GM19193 (cell line): Measurements from ENCODE around the gene TRPM4.

Source experiments
- POLR2A ChIP-seq: IDR thresholded peaks from 4 replicates; pipeline ENCODE4 v1.6.1; 2011; ENCODE audit not compliant: insufficient read depth, insufficient read length; ENCODE audit errors: extremely low read depth

Gene TRPM4

DNA sequence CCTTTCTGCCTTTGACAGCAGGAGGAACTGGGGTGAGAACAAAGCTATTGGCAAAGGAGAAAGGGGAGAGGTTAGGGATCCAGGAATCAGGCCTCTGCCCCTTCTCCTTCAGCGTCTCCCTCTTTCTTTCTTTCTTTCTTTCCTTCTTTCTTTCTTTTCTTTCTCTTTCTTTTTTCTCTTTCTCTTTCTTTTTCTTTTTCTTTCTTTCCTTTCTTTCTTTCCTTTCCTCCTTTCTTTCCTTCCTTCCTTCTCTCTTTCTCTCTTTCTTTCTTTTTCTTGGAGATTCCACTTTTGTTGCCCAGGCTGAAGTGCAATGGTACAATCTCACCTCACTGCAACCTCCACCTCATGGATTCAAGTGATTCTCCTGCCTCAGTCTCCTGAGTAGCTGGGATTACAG is 75.6 kb downstream of the TRPM4 start:
- no peak for TF ChIP-seq POLR2A

DNA sequence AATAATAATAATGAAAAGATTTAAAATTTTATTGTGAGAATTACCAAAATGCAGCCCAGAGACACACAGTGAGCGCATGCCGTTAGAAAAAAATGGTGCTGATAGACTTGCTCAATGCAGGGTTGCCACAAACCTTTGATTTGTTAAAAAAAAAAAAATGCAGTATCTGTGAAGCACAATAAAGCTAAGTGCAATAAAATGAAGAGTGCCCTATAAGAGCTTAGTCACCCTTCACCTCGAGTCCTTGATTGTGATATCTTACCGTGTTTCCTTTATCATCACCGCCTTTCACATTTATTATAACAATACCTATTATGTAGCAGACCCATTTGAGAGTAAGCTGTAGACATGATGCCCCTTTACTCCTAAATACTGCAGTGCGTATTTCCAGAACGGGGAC is 84.2 kb downstream of the TRPM4 start:
- TF ChIP-seq POLR2A = no peak

DNA sequence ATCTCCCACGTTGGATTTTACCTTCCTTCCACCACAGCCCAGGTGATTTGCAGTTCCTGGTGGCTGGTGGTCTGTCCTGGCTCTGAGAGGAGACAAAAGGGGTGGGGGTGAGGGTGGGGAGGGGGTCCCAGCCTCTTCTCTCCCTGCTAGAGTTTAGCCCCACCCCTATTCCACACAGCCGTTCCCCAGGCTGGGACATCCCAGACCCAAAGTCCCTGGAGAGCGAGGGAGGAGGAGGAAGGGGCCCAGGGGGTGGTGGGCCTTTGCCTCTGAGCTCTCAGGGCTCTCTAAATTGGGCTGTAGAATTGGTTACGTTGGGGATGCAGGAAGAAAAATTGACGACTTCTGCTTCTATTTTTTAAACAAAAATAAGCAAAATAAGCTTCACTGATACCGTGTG is 85.5 kb downstream of the TRPM4 start:
- TF ChIP-seq POLR2A = no peak

DNA sequence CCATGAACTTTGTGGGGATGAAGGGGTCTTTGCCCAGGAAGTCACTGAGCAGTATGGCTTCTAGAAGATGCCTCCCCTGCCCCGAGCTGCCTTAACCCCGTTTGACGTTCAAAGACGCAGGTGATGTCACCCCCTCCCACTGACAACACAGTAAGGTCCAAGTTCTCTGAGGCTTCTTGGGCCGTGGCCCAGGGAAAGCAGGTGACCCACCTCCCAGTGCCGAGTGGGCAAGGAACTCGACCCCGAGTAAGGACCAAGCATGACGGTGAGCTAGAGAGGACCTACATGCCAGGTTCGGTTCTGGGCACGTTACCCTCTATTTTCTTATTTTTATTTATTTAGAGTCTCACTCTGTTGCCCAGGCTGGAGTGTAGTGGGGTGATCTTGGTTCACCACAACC is 86.1 kb downstream of the TRPM4 start:
- no peak for TF ChIP-seq POLR2A

DNA sequence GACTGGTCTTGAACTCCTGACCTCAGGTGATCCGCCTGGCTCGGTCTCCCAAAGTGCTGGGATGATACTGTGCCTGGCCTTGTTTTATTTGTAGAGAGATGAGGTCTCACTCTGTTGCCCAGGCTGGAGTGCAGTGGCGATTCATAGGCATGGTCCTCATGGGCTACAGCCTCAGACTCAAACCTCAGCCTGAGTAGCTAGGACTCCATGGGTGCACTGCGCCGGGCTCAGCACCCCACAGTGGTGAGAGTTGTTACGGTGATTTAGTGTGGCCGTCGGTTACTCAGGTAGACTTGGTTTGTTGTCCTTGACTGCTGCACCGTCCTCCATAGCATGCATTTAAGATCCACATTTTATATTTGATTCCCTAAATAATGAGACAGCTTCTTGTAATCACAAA is 86.7 kb downstream of the TRPM4 start:
- TF ChIP-seq POLR2A = no peak

DNA sequence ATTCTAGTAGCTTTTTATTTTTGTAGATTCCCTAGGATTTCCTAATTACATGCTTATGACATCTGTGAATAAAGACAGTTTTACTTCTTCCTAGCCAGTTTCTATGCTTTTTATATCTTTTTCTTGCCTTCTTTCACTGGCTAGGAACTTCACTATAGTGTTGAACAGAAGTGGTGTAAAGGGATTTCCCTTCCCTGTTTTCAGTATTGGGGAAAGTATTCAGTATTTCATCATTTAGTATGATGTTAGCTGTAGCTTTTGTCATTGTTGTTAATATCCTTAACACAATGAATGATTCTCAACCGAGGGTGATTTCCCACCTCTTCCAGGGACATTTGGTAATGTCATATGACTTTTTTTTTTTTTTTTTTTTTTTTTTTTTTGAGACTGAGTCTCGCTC is 90.1 kb downstream of the TRPM4 start:
- no peak for TF ChIP-seq POLR2A

DNA sequence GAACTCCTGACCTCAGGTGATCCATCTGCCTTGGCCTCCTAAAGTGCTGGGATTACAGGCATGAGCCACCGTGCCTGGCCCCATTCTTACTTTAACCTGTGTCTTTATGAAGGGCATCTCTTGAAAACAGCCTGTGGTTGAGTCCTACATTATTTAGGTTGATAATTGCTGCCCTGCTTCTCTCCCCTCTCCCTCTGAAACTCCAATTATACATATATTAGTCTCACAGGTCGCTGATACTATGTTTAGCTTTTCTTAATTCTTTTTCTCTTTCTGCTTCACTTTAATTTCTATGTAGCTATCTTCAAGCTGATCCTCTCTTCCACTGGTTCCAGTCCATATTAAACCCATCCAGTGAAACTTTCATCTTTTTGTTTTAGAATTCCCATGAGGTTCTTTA is 92.3 kb downstream of the TRPM4 start:
- TF ChIP-seq POLR2A = no peak

DNA sequence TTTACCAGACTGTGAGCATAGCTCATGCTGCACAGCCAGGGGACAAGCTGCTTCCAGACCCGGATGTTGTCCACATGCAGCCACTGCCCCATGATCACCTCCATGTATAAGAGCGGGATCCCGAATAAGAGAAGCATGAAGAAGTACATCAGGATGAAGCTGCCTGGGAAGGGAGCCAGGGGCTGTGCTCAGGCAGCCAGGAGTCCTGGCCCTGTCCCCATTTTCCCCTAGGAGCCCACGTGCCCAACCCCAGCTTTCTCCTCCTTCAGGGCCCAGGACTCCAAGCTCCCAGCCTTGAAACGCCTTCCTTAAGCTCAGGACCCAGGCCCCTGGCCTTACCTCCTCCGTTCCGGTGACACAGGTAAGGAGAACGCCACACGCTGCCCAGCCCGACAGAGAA is 98.1 kb downstream of the TRPM4 start:
- TF ChIP-seq POLR2A = no peak

DNA sequence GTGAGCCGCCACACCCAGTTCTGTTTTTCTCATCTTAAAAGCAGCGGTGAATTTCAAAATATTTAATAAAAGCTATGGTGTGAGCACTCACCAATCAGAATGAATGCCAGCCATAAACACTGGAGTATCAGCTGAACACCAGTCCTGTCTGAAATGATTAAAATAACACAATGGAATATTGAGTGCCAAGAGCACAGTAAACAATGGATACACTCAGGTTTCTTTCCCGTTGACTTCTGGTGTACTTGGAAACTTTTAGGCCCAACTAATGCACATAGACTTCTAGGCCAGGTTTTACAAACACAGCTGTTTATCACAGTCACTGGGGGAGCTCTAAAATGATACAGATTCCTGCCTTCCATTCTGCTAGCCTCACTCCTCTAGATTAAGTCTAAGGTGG is 99.1 kb downstream of the TRPM4 start:
- TF ChIP-seq POLR2A = no peak
